Measurements from ENCODE around the gene GSTA3. TPM values are rescaled to one million over a fixed set of nuclear protein-coding genes. Genes with fewer than 3 reads are reported as not detected.
"Not testable (repeated sequence)": the region's sequence is repeated elsewhere in the genome, so short reads cannot be mapped to it uniquely, and the experiment has no call there.

Gene GSTA3
- total RNA-seq, 4 donors from 2014 or later = not detected

- ATAC-seq (ENCODE audit: low FRiP score) (no peak), DNase-seq (ENCODE audit: low spot score) (no peak)
- TF ChIP-seq CTCF (IDR thresholded peaks at IDR 0.05) = no peak
These were observed 33.3 kb downstream of the GSTA3 start for GRCh38 chr6:52876056-52876787.

GRCh38 chr6:52872031-52872430 is 37.5 kb downstream of the GSTA3 start:
- DNase-seq (ENCODE audit: low spot score) (no peak), ATAC-seq (ENCODE audit: low FRiP score) (no peak)
- TF ChIP-seq CTCF (IDR thresholded peaks at IDR 0.05) = no peak

DNA sequence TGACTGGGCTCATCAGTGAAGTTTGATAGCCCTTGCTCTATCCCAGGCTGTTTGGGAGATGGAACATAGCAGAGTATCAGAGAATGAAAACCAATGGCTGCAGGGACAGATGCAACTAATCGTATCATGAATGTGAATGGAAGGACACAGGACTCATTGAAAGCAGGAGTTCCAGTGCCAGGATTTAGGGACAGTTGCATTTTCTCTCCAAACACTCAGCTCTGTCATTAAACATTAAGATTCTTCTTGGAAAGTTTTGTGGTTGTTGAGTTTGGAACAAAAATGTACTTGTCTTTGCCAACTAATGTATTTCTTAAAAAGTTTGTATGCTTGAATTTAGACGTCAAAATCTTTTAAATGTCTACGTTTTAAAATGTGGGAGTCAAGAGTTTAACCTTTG is 37.9 kb downstream of the GSTA3 start:
- TF ChIP-seq CTCF (IDR thresholded peaks at IDR 0.05) = no peak
- no peak for DNase-seq (ENCODE audit: low spot score)
- ATAC-seq (ENCODE audit: low FRiP score) = no peak

DNA sequence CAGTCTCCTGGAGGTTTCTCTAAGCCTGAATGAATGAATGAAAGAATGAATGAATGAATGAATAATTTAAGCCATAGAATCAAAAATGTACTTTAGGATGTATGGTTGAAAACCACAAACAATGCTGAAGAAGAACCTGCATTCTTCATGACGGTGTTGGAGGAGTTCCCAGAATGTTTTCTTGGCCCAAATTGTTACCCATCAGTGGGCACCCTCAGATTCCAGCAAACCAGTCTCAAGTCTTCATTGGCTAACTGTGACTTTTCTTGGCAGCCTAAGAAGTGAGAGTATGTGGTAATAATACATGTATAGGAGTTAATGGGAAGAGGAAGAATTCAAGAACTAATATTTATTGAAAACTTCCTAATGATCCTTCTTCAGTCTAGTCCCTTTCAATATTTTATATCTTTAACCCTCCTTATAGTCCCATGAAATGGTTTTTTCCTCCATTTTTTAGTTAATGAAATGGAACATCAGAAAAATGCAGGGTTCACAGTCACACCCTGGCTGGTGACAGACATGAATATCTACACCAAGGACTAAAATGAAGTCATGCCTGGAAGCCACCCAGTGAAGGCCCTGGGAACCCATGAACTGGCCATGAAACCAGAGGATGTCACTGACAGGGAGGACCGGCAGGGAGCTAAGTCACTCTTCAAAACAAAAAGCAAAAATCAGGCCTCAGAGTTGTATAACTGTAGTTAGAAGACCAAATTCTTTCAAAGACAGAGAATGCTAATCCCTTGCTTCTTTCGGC is 39.0 kb downstream of the GSTA3 start:
- not testable (repeated sequence) for DNase-seq (ENCODE audit: low spot score); ATAC-seq (ENCODE audit: low FRiP score)

- not testable (repeated sequence) for ATAC-seq (ENCODE audit: low FRiP score); DNase-seq (ENCODE audit: low spot score)
These were observed 40.6 kb downstream of the GSTA3 start for GRCh38 chr6:52868899-52869298.

GRCh38 chr6:52868240-52868639 is 41.3 kb downstream of the GSTA3 start:
- no peak for TF ChIP-seq CTCF (IDR thresholded peaks at IDR 0.05)
- ATAC-seq (ENCODE audit: low FRiP score) (no peak), DNase-seq (ENCODE audit: low spot score) (no peak)

- not testable (repeated sequence) for ATAC-seq (ENCODE audit: low FRiP score); DNase-seq (ENCODE audit: low spot score)
These were observed 48.3 kb downstream of the GSTA3 start for GRCh38 chr6:52861151-52861550.

GRCh38 chr6:52858416-52858815 is 51.1 kb downstream of the GSTA3 start:
- no peak for TF ChIP-seq CTCF (IDR thresholded peaks at IDR 0.05)
- DNase-seq (ENCODE audit: low spot score) (no peak), ATAC-seq (ENCODE audit: low FRiP score) (no peak)

DNA sequence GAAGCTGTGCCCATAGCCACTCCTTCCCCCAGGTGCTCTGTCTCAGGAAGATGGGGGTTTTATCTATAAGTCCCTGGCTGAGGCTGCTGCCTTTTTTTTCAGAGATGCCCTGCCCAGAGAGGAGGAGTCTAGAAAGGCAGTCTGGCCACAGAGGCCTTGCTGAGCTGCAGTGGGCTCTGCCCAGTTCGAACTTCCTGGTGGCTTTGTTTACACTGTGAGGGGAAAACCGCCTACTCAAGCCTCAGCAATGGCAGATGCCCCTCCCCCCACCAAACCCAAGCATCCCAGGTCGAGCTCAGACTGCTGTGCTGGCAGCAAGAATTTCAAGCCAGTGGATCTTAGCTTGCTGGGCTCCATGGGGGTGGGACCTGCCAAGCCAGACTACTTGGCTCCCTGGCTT is 53.4 kb downstream of the GSTA3 start:
- ATAC-seq (ENCODE audit: low FRiP score); DNase-seq (ENCODE audit: low spot score): not testable (repeated sequence)

Measured in omental fat pad (tissue), 4 donors.